B cell (primary cell): ENCODE measurements around the gene CAMK1D. TPM values are rescaled to one million over a fixed set of nuclear protein-coding genes. Genes with fewer than 3 reads are reported as not detected.

Experiments
- ATAC-seq: fragments of 200-7000 bp; cut with Tn5 transposase; one replicate; pipeline ENCODE4 v1.10.0; 2021; ENCODE audit warnings: low read depth, mild to moderate bottlenecking, moderate number of reproducible peaks, moderate library complexity
- CTCF ChIA-PET: fragments of 350-600 bp; sonication (Branson Sonifier 250); formaldehyde crosslinking; loops from one replicate; lab custom pipeline; 2021; ENCODE audit warnings: antibody characterized with exemption, inconsistent platforms; lab: Charles Lee
- POLR2A ChIA-PET: fragments of 350-600 bp; sonication (Branson Sonifier 250); formaldehyde crosslinking; loops from one replicate; lab custom pipeline; 2021; ENCODE audit warnings: antibody characterized with exemption; lab: Charles Lee
- DNase-seq: peaks from one replicate; pipeline ENCODE4 v3.0.0; 2013
- H2AFZ ChIP-seq: 2 replicates; pipeline ENCODE4 v1.6.1; 2012; ENCODE audit warnings: mild to moderate bottlenecking, low read depth, low read length; ENCODE audit not compliant: insufficient read depth, poor library complexity, severe bottlenecking
- H3K27ac ChIP-seq, 2 donors: 1 replicate in 1 of 2; 2 replicates in 1 of 2; pipeline ENCODE4 v1.5.1; 2012 to 2013; ENCODE audit warnings: low read length in 2 of 2, mild to moderate bottlenecking in 2 of 2, moderate library complexity in 1 of 2
- H3K27me3 ChIP-seq, 4 experiments: fragments of 200-600 bp in 1 of 4; sonication (generic) in 1 of 4; replicated peaks in 1 of 4; 1 replicate in 2 of 4; 2 replicates in 2 of 4; pipeline versions ENCODE4 v1.6.1 to v1.7.0; 2013 to 2016; ENCODE audit warnings: low read length in 3 of 4, mild to moderate bottlenecking in 2 of 4, mixed read lengths in 1 of 4, moderate library complexity in 1 of 4; ENCODE audit not compliant: insufficient read depth in 4 of 4, control insufficient read depth in 3 of 4; ENCODE audit errors: control extremely low read depth in 1 of 4
- H3K36me3 ChIP-seq, 2 experiments: replicated peaks in 1 of 2; 1 replicate in 1 of 2; 2 replicates in 1 of 2; pipeline versions ENCODE4 v1.6.1 to v1.7.1; 2013; ENCODE audit warnings: low read length in 1 of 2; ENCODE audit not compliant: insufficient read depth in 2 of 2, control insufficient read depth in 1 of 2; ENCODE audit errors: control extremely low read depth in 1 of 2, extremely low read depth in 1 of 2
- H3K4me1 ChIP-seq, 2 donors: fragments of 200-600 bp in 1 of 2; sonication (generic) in 1 of 2; 1 replicate in 1 of 2; 2 replicates in 1 of 2; pipeline versions ENCODE4 v1.5.1 to v1.6.1; 2013 to 2017; ENCODE audit warnings: low read length in 2 of 2; ENCODE audit not compliant: control insufficient read depth in 2 of 2, insufficient read depth in 2 of 2
- H3K4me2 ChIP-seq: replicated peaks from 2 replicates; pipeline ENCODE3; 2012; ENCODE audit warnings: mild to moderate bottlenecking, low read depth, low read length; ENCODE audit not compliant: poor library complexity, severe bottlenecking
- H3K4me3 ChIP-seq, 5 experiments: fragments of 200-600 bp in 1 of 5; sonication (generic) in 1 of 5; 1 replicate in 3 of 5; 2 replicates in 2 of 5; pipeline versions ENCODE4 v1.5.1 to v1.7.0; 2011 to 2016; ENCODE audit warnings: low read length in 4 of 5, mild to moderate bottlenecking in 4 of 5, low read depth in 2 of 5, control low read depth in 1 of 5, moderate library complexity in 1 of 5; ENCODE audit not compliant: insufficient read depth in 1 of 5; ENCODE audit errors: control extremely low read depth in 1 of 5, extremely low read depth in 1 of 5
- H3K79me2 ChIP-seq: fragments of 200-600 bp; sonication (generic); one replicate; pipeline ENCODE4 v1.6.0; 2016; ENCODE audit warnings: low read length; ENCODE audit not compliant: control insufficient read depth, insufficient read depth
- H3K9ac ChIP-seq: fragments of 200-600 bp; sonication (generic); 2 replicates; pipeline ENCODE4 v1.6.1; 2017; ENCODE audit warnings: mild to moderate bottlenecking, low read length, moderate library complexity
- H3K9me3 ChIP-seq, 3 donors: one replicate each; pipeline versions ENCODE4 v1.6.1 to v1.7.1; 2013; ENCODE audit warnings: low read length in 2 of 3; ENCODE audit not compliant: control insufficient read depth in 2 of 3, insufficient read depth in 1 of 3; ENCODE audit errors: control extremely low read depth in 1 of 3
- H4K20me1 ChIP-seq: 2 replicates; pipeline ENCODE4 v1.6.0; 2012; ENCODE audit warnings: mild to moderate bottlenecking, low read length; ENCODE audit not compliant: insufficient read depth, control insufficient read depth, poor library complexity, severe bottlenecking
- H3K27ac Mint-ChIP-seq: one replicate; pipeline ENCODE4 v1.8.0; 2021; ENCODE audit warnings: mixed read lengths
- H3K27me3 Mint-ChIP-seq: one replicate; pipeline ENCODE4 v1.8.0; 2021; ENCODE audit warnings: mixed read lengths
- H3K4me1 Mint-ChIP-seq: one replicate; pipeline ENCODE4 v1.8.0; 2021; ENCODE audit warnings: mixed read lengths
- H3K4me3 Mint-ChIP-seq: one replicate; pipeline ENCODE4 v1.8.0; 2021; ENCODE audit warnings: mixed read lengths
- H3K9me3 Mint-ChIP-seq: one replicate; pipeline ENCODE4 v1.8.0; 2022; ENCODE audit warnings: mixed read lengths; ENCODE audit not compliant: insufficient read depth
- CTCF ChIP-seq: fragments of 200-600 bp; IDR thresholded peaks from one replicate; pipeline ENCODE4 v1.8.0; 2022; ENCODE audit warnings: antibody characterized with exemption, mild to moderate bottlenecking
- EZH2 ChIP-seq: IDR thresholded peaks from 2 replicates; pipeline ENCODE4 v1.6.1; 2012; ENCODE audit warnings: borderline replicate concordance, low read depth, mild to moderate bottlenecking, moderate library complexity, low read length; ENCODE audit not compliant: insufficient read depth, poor library complexity, severe bottlenecking
- WGBS: methylation state at CpG from one replicate; pipeline ENCODE4 v1.1.5; 2013; ENCODE audit warnings: missing lambda C conversion rate; ENCODE audit not compliant: insufficient coverage; 5-methylcytosine and 5-hydroxymethylcytosine counted together
- intact Hi-C: fragments of 100-400 bp; cut with micrococcal nuclease; formaldehyde crosslinking; loops from one replicate; pipeline ENCODE4 v1.10.0; 2022
- polyA plus RNA-seq: library from polyadenylated mRNA; depleted of rRNA; stranded (reverse); fragments of >200 nt; gene quantifications from 2 replicates; pipeline ENCODE4 v1.2.3, GENCODE V29; 2012
- total RNA-seq, 2 donors: library from RNA; stranded (reverse); fragments of 120-200 nt in 1 of 2; gene quantifications; 1 replicate in 1 of 2; 2 replicates in 1 of 2; pipeline versions ENCODE4 v1.2.3 to v1.2.4, GENCODE V29; 2013 to 2022

CAMK1D gene
- total and polyA plus RNA-seq, 2 donors (not counting 1 experiment from before 2014, with no cell fraction given): 34.1 to 69.7 TPM

- Histone ChIP-seq H3K36me3 (peaks cover 8 to 23% of the 10 kb centered on the region in 2 experiments), H3K27ac (no peak overlapping the region), H3K4me3 (no peak overlapping the region), H3K4me1 (no peaks in the 10 kb centered on the region), H3K27me3 (no peaks in the 10 kb centered on the region), H3K9ac (no peak overlapping the region), H3K79me2 (peaks cover 12% of the 10 kb centered on the region), H2AFZ (no peak overlapping the region), H3K9me3 (peaks cover 0 to 2% (median 0%) of the 10 kb centered on the region in 3 donors), H4K20me1 (peaks cover 6% of the 10 kb centered on the region), H3K4me2 (no peak overlapping the region)
- H3K4me3 Mint-ChIP-seq: no peak overlapping the region
- WGBS: 100% methylated on average over 3 of the region's 6 CpGs
- no peak for TF ChIP-seq EZH2
- TF ChIP-seq CTCF: no peak
- H3K27ac Mint-ChIP-seq: no peak overlapping the region
- ATAC-seq: no peak
- ChIA-PET CTCF (interaction anchor here (0.6 to 1.7 kb wide), 2 partner anchors 12 to 17 kb away, joined by 3 to 4 read pairs; no protein-coding TSS in a partner anchor), POLR2A (no interaction called here)
- intact Hi-C loops: no loop called here
- no peaks in the 10 kb centered on the region for H3K27me3 Mint-ChIP-seq
- no peaks in the 10 kb centered on the region for H3K4me1 Mint-ChIP-seq
- H3K9me3 Mint-ChIP-seq: peaks cover 2% of the 10 kb centered on the region
- DNase-seq: no peak
Measured at GRCh38 chr10:12668634-12669033, 319.3 kb downstream of the CAMK1D start.

- CTCF ChIA-PET: interaction anchor here (0.7 kb wide), 1 partner anchor 13 kb away, joined by 3 read pairs; no protein-coding TSS in a partner anchor
- H3K4me1 ChIP-seq: no peaks in the 10 kb centered on the region
- TF ChIP-seq CTCF (no peak), EZH2 (no peak)
Measured at GRCh38 chr10:12670004-12670403, 320.7 kb downstream of the CAMK1D start.

More at GRCh38 chr10:12670004-12670403, 320.7 kb downstream of the CAMK1D start:
- Mint-ChIP-seq H3K27ac (no peak overlapping the region), H3K4me3 (no peak overlapping the region), H3K27me3 (no peaks in the 10 kb centered on the region), H3K9me3 (peaks cover 2% of the 10 kb centered on the region), H3K4me1 (no peaks in the 10 kb centered on the region)
- DNase-seq: no peak
- Histone ChIP-seq H4K20me1 (peaks cover 6% of the 10 kb centered on the region), H2AFZ (no peak overlapping the region), H3K9me3 (peaks cover 0 to 2% (median 0%) of the 10 kb centered on the region in 3 donors), H3K27ac (no peak overlapping the region), H3K4me2 (no peak overlapping the region), H3K9ac (no peak overlapping the region), H3K4me3 (no peak overlapping the region), H3K27me3 (no peaks in the 10 kb centered on the region), H3K36me3 (peaks cover 5 to 24% of the 10 kb centered on the region in 2 experiments), H3K79me2 (peaks cover 9% of the 10 kb centered on the region)
- ATAC-seq: no peak
- intact Hi-C loops: no loop called here
- 100% methylated on average over 3 of the region's 7 CpGs for WGBS
- POLR2A ChIA-PET: interaction anchor here (0.6 kb wide), 1 partner anchor 177 kb away, joined by 4 read pairs; no protein-coding TSS in a partner anchor
